Choroid plexus epithelial cell (primary cell): Measurements from ENCODE around the gene CECR2.

ENCODE experiments used
- DNase-seq: peaks from one replicate; pipeline ENCODE4 v3.0.0-alpha.2; 2010; ENCODE audit warnings: low read depth
- H3K4me3 ChIP-seq: 2 replicates; pipeline ENCODE4 v1.5.1; 2011; ENCODE audit warnings: low read depth, mild to moderate bottlenecking, control low read depth, low read length, moderate library complexity
- TF ChIP-seq, protein P1 (sequence below): conservative IDR thresholded peaks from 2 replicates; pipeline ENCODE4 v1.5.1; 2011; ENCODE audit warnings: low read depth, mild to moderate bottlenecking, control low read depth, inconsistent platforms, low read length, moderate library complexity

The CECR2 gene

GRCh38 chr22:17381192-17381913 is 12.1 kb downstream of the CECR2 start:
- TF ChIP-seq, protein P1, sequence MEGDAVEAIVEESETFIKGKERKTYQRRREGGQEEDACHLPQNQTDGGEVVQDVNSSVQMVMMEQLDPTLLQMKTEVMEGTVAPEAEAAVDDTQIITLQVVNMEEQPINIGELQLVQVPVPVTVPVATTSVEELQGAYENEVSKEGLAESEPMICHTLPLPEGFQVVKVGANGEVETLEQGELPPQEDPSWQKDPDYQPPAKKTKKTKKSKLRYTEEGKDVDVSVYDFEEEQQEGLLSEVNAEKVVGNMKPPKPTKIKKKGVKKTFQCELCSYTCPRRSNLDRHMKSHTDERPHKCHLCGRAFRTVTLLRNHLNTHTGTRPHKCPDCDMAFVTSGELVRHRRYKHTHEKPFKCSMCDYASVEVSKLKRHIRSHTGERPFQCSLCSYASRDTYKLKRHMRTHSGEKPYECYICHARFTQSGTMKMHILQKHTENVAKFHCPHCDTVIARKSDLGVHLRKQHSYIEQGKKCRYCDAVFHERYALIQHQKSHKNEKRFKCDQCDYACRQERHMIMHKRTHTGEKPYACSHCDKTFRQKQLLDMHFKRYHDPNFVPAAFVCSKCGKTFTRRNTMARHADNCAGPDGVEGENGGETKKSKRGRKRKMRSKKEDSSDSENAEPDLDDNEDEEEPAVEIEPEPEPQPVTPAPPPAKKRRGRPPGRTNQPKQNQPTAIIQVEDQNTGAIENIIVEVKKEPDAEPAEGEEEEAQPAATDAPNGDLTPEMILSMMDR: no peak
- no peak for DNase-seq
- no peak overlapping the region for H3K4me3 ChIP-seq

DNA sequence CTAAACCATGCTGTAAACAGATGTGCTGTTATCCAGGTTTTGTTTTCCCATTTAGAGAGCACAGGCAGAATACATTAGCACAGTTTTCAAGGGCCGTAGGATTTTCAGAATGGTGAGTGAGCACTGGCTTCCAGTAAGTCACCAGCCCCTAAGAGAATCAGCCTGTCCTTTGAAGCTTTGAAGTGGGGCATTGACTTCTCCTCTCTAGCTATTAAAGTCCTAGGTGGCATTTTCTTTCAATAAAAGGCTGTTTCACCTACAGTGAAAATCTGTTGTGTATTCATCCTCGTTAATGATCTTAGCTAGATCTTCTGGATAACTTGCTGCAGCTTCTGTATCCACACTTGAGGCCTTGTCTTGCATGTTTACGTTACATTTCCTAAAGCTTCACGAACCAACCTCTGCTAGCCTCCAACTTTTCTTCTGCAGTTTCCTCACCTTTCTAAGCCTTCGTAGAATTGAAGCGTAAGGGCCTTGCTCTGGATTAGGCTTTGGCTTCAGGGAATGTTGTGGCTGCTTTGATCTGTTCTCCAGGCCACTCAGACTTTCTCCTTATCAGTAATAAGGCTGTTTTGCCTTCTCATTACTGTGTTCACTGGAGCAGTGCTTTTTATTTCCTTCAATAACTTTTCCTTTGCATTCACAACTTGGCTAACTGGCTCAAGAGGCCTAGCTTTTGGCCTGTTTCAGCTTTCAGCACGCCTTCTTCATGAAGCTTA is 15.5 kb downstream of the CECR2 start:
- no peak for DNase-seq
- TF ChIP-seq, protein P1: no peak
- no peak overlapping the region for H3K4me3 ChIP-seq

GRCh38 chr22:17387356-17387755 is 18.1 kb downstream of the CECR2 start:
- DNase-seq: no peak
- TF ChIP-seq, protein P1: no peak

DNA sequence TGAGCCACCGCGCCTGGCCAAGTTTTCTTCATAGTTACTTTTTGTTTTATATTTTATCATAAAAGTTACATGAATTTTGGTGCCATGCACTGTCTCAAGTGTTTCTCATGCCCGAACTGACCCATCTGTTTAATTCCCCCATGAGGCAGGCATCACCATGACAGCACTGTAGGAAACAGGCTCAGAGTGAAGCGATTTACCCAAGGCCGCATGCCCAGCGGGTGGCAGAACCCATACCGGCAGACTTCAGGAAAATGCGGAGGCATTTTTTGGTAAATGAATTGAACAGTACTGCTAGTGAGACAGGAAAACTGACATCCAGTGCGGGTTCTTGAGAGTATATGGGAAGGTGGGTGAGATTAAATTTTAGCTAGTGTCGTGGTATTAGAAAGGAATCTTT is 19.0 kb downstream of the CECR2 start:
- TF ChIP-seq, protein P1: no peak
- no peak overlapping the region for H3K4me3 ChIP-seq
- DNase-seq: no peak

More at GRCh38 chr22:17387356-17387755, 18.1 kb downstream of the CECR2 start:
- no peak overlapping the region for H3K4me3 ChIP-seq

DNA sequence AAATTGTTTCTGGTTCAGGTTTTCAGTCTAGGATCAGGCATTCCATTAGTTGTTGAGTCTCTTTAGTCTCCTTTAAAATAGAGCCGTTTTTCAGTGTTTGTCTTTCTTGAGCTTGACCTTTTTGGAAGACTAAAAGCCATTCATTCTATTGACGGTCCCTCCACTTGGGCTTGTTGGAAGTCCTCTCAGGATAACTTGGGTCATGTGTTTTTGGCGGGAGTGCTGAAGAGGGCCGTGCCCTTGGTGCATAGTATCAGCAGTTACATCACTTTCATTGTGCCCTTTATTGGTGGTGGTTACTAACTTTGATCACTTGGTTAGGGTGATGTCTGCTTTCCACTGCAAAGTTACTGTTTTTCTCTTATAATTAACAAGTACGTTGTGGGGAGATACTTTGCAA is 20.8 kb downstream of the CECR2 start:
- TF ChIP-seq, protein P1: no peak
- no peak overlapping the region for H3K4me3 ChIP-seq
- DNase-seq: no peak

DNA sequence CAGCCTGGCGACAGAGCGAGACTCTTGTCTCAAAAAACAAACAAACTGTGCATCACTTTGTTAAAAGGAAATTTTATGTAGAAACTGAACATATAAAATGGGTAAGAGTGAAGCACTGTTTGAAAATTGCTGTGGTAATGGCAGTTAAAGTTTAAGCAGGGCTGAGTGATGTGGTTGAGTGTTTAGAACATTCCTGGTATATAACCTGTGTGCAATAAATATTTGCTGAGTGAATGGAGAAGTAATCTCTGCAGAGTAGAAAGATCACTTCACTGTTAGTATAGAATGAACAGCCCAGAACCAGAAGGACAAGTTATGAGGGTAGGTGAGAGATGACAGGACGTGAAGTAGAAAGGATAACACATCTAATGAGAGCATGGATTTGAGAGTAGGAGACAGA is 27.3 kb downstream of the CECR2 start:
- TF ChIP-seq, protein P1: no peak
- H3K4me3 ChIP-seq: no peak overlapping the region
- DNase-seq: no peak
